Neural progenitor cell (in vitro differentiated cells): ENCODE measurements around the gene TUBB4B. TPM values are rescaled to one million over a fixed set of nuclear protein-coding genes. Genes with fewer than 3 reads are reported as not detected.

Source experiments
- DNase-seq: peaks from one replicate; pipeline ENCODE4 v3.0.0-alpha.2; 2016; ENCODE audit warnings: low spot score
- H2AFZ ChIP-seq: fragments of 200-600 bp; sonication (generic); replicated peaks from 2 replicates; pipeline ENCODE4 v1.6.1; 2016; ENCODE audit warnings: antibody characterized with exemption
- H3F3A ChIP-seq: fragments of 200-600 bp; sonication (generic); 2 replicates; pipeline ENCODE4 v1.6.1; 2016; ENCODE audit warnings: antibody characterized with exemption, low read depth
- H3K27ac ChIP-seq: fragments of 200-600 bp; sonication (generic); 2 replicates; pipeline ENCODE4 v1.5.1; 2016; ENCODE audit warnings: mild to moderate bottlenecking
- H3K27me3 ChIP-seq: fragments of 200-600 bp; sonication (generic); 2 replicates; pipeline ENCODE4 v1.6.1; 2016; ENCODE audit warnings: mild to moderate bottlenecking, moderate library complexity
- H3K36me3 ChIP-seq: fragments of 200-600 bp; sonication (generic); 2 replicates; pipeline ENCODE4 v1.5.1; 2016
- H3K4me1 ChIP-seq: fragments of 200-600 bp; sonication (generic); 2 replicates; pipeline ENCODE4 v1.6.1; 2016; ENCODE audit warnings: mixed run types
- H3K4me2 ChIP-seq: fragments of 200-600 bp; sonication (generic); 2 replicates; pipeline ENCODE4 v1.6.1; 2016
- H3K4me3 ChIP-seq: fragments of 200-600 bp; sonication (generic); 2 replicates; pipeline ENCODE4 v1.5.1; 2016
- H3K79me2 ChIP-seq: fragments of 200-600 bp; sonication (generic); 2 replicates; pipeline ENCODE4 v1.6.1; 2016; ENCODE audit warnings: low read depth
- H3K9ac ChIP-seq: fragments of 200-600 bp; sonication (generic); 2 replicates; pipeline ENCODE4 v1.6.1; 2016
- H3K9me3 ChIP-seq: fragments of 200-600 bp; sonication (generic); 2 replicates; pipeline ENCODE4 v1.5.1; 2016; ENCODE audit warnings: low read depth
- H4K20me1 ChIP-seq: fragments of 200-600 bp; sonication (generic); 2 replicates; pipeline ENCODE4 v1.6.1; 2016; ENCODE audit warnings: low read depth
- H3K27ac Mint-ChIP-seq: 3 replicates; pipeline ENCODE4 v1.8.0; 2021; ENCODE audit warnings: mixed read lengths
- H3K27me3 Mint-ChIP-seq: 2 replicates; pipeline ENCODE4 v1.8.0; 2022; ENCODE audit warnings: low read depth, mild to moderate bottlenecking, inconsistent platforms, moderate library complexity, mixed read lengths; ENCODE audit not compliant: insufficient read depth
- H3K36me3 Mint-ChIP-seq: 3 replicates; pipeline ENCODE4 v1.8.0; 2021; ENCODE audit warnings: mixed read lengths
- H3K4me1 Mint-ChIP-seq: 3 replicates; pipeline ENCODE4 v1.8.0; 2021; ENCODE audit warnings: mixed read lengths
- H3K4me3 Mint-ChIP-seq: 3 replicates; pipeline ENCODE4 v1.8.0; 2021; ENCODE audit warnings: mild to moderate bottlenecking, moderate library complexity, mixed read lengths
- H3K9me3 Mint-ChIP-seq: 3 replicates; pipeline ENCODE4 v1.8.0; 2020; ENCODE audit warnings: mixed read lengths
- EZH2 ChIP-seq: fragments of 200-600 bp; sonication (generic); IDR thresholded peaks from 2 replicates; pipeline ENCODE4 v1.6.1; 2017; ENCODE audit warnings: antibody characterized with exemption, mild to moderate bottlenecking, moderate library complexity
- EZH2phosphoT487 ChIP-seq: fragments of 200-600 bp; sonication (generic); IDR thresholded peaks from 2 replicates; pipeline ENCODE4 v1.6.1; 2017; ENCODE audit warnings: antibody characterized with exemption
- total RNA-seq: library from RNA; depleted of rRNA; stranded (reverse); fragments of >200 nt; gene quantifications from 2 replicates; pipeline ENCODE4 v1.2.3, GENCODE V29; 2015; ENCODE audit warnings: low replicate concordance
- TF ChIP-seq, protein P1 (sequence below): fragments of 200-600 bp; sonication (generic); IDR thresholded peaks from 2 replicates; pipeline ENCODE4 v1.5.1; 2017; ENCODE audit warnings: antibody characterized with exemption, mild to moderate bottlenecking

The TUBB4B gene
- total RNA-seq, 1 donor from 2014 or later: 183 TPM

DNA sequence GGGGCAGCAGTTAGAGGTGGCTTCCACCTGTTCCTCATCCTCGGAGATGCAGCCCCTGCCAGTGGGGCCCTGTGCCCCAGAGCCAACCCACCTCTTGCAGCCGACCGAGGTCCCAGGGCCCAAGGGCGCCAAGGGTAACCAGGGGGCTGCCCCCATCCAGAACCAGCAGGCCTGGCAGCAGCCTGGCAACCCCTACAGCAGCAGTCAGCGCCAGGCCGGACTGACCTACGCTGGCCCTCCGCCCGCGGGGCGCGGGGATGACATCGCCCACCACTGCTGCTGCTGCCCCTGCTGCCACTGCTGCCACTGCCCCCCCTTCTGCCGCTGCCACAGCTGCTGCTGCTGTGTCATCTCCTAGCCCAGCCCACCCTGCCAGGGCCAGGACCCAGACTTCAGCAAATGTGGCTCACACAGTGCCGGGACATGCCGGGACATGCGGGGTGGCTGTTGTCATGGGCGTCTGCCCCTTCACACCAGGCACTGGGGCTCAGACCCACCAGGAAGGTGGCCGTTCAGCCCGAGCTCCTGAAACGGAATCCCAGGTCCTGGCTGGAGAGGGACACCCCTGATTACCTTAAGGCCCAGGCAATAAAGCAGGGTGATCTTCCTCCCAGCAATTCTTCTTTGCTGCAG, 15.3 kb upstream of the TUBB4B start:
- Mint-ChIP-seq H3K36me3 (no peaks in the 10 kb centered on the region), H3K27me3 (peaks cover 6% of the 10 kb centered on the region), H3K27ac (no peak overlapping the region), H3K9me3 (no peaks in the 10 kb centered on the region), H3K4me1 (peaks cover 3% of the 10 kb centered on the region), H3K4me3 (peak overlapping the region; percentile 55)
- no peak for DNase-seq
- Histone ChIP-seq H3K4me3 (no peak overlapping the region), H2AFZ (no peak overlapping the region), H3K79me2 (no peaks in the 10 kb centered on the region), H3K27me3 (peaks cover 22% of the 10 kb centered on the region), H3K9ac (no peak overlapping the region), H3K4me2 (no peak overlapping the region), H4K20me1 (no peaks in the 10 kb centered on the region), H3K36me3 (no peaks in the 10 kb centered on the region), H3K4me1 (peaks cover 13% of the 10 kb centered on the region), H3K27ac (no peak overlapping the region), H3F3A (peaks cover 12% of the 10 kb centered on the region), H3K9me3 (no peaks in the 10 kb centered on the region)
- TF ChIP-seq EZH2phosphoT487: no peak

DNA sequence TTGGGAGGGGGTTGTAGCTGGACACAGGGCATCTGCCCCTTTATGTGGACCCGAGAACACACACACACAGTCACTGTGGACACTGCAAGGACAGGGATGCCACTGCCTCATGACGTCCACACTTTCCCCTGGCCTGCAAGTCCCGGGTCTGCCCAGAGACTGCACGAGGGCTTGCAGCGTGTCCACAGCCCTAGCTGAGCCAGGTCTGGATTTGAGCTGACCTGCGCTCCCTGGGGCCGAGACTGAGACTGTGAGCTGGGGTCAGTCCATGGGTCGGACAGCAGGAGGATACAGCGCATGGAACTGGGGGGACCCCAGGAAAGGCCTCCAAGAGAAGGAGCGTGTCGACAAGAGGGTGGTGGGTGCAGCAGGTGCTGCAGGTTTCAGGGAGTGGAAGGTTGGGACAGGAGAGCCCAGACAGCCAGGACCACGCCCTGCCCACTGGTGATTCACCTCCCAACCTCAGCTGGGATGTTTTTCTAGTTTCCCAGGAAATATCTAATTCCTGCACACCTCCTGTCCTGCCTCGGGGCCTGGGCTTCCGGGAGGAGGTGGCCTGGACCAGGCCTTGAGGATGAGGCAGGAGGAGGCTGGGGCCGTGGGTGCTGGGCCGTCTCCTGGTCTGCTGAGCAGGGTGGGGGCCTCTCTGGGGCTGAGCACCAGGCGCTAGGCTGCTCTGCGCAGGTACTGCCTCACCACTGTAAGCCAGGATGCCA, 14.6 kb upstream of the TUBB4B start:
- H3K4me2 ChIP-seq: no peak overlapping the region

DNA sequence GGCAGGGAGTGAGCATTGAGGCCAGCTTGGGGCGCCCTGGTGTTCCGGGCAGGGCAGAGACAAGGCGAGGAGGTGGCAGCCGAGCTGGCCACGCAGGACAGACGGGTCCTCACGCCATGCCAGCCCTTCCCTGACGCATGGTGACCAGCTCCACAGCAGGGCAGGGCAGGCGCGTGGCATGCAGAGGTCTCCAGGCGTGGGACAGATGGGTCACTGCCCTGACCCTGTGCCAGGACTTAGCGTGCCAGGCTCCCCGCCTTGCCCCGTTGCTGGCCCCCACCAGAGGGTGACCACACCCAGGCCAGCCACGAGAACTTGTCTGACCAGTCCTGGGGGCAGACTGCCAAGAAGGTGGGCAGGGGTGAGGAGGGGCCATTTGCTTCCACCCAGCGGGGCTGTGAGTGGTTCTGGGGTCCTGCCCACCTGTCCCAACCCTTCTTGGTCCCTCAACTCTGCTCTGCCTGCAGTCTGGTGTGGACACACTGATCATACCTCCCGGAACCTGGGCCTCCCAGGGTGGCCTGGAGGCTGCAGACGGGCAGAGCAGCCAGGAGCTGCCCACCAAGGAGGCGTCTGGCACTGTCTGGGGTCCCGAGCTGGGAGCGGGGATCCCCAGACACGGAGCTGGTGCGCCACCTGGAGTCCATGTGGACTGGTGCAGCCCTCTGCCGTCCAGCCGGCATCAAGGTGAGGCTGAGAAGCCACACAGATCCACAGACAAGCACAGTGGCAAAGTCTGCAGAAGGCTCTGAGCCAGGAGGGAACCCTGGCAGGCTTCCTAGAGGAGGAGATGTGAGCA, 13.8 kb upstream of the TUBB4B start, which contains the start of gene RNF224:
TSS of gene RNF224 (plus strand) at position 449 of the 799 bp plus-strand sequence. CDS start 834 bp downstream, outside the sequence.
- Histone ChIP-seq H3K4me2 (no peak within 1 kb of the TSS), H3K27ac (no peak within 1 kb of the TSS), H3K4me3 (no peak within 1 kb of the TSS), H2AFZ (no peak within 1 kb of the TSS), H3K79me2 (no peaks in the 10 kb centered on the region), H3K9me3 (no peaks in the 10 kb centered on the region), H3K9ac (no peak within 1 kb of the TSS), H3F3A (peaks cover 12% of the 10 kb centered on the region), H4K20me1 (no peaks in the 10 kb centered on the region), H3K4me1 (peaks cover 9% of the 10 kb centered on the region), H3K27me3 (peaks cover 10% of the 10 kb centered on the region), H3K36me3 (no peaks in the 10 kb centered on the region)
- peaks cover 3% of the 10 kb centered on the region for H3K4me1 Mint-ChIP-seq
- no peaks in the 10 kb centered on the region for H3K9me3 Mint-ChIP-seq
- no peaks in the 10 kb centered on the region for H3K36me3 Mint-ChIP-seq
- DNase-seq: peak; percentile 93
- no peak within 1 kb of the TSS for H3K27ac Mint-ChIP-seq
- H3K4me3 Mint-ChIP-seq: peak within 1 kb of the TSS; percentile 55
- H3K27me3 Mint-ChIP-seq: peaks cover 6% of the 10 kb centered on the region
- TF ChIP-seq, protein P1, sequence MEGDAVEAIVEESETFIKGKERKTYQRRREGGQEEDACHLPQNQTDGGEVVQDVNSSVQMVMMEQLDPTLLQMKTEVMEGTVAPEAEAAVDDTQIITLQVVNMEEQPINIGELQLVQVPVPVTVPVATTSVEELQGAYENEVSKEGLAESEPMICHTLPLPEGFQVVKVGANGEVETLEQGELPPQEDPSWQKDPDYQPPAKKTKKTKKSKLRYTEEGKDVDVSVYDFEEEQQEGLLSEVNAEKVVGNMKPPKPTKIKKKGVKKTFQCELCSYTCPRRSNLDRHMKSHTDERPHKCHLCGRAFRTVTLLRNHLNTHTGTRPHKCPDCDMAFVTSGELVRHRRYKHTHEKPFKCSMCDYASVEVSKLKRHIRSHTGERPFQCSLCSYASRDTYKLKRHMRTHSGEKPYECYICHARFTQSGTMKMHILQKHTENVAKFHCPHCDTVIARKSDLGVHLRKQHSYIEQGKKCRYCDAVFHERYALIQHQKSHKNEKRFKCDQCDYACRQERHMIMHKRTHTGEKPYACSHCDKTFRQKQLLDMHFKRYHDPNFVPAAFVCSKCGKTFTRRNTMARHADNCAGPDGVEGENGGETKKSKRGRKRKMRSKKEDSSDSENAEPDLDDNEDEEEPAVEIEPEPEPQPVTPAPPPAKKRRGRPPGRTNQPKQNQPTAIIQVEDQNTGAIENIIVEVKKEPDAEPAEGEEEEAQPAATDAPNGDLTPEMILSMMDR: peak; percentile 91
- no peak for TF ChIP-seq EZH2

More for the DNA sequence above, 14.6 kb upstream of the TUBB4B start:
- Histone ChIP-seq H3K79me2 (no peaks in the 10 kb centered on the region), H3F3A (peaks cover 12% of the 10 kb centered on the region), H3K27ac (no peak overlapping the region), H3K4me3 (no peak overlapping the region), H3K36me3 (no peaks in the 10 kb centered on the region), H3K9ac (no peak overlapping the region), H3K4me1 (peaks cover 11% of the 10 kb centered on the region), H2AFZ (no peak overlapping the region), H3K27me3 (peaks cover 15% of the 10 kb centered on the region), H4K20me1 (no peaks in the 10 kb centered on the region), H3K9me3 (no peaks in the 10 kb centered on the region)
- Mint-ChIP-seq H3K36me3 (no peaks in the 10 kb centered on the region), H3K4me3 (peak overlapping the region; percentile 55), H3K4me1 (peaks cover 3% of the 10 kb centered on the region), H3K27me3 (peaks cover 6% of the 10 kb centered on the region), H3K27ac (no peak overlapping the region), H3K9me3 (no peaks in the 10 kb centered on the region)
- DNase-seq: no peak
- TF ChIP-seq EZH2: no peak
- no peak for TF ChIP-seq EZH2phosphoT487
- TF ChIP-seq, protein P1: no peak
